SKM-1 treated with dmso at 0.1 percent for 144 hours (cell line): ENCODE results near the gene ANAPC16.
A peak's percentile ranks its signal among the peaks of the same experiment; 100 is the strongest.
"Not testable (repeated sequence)": the region's sequence is repeated elsewhere in the genome, so short reads cannot be mapped to it uniquely, and the experiment has no call there.

Source experiments
- DNase-seq: peaks from one replicate; lab custom pipeline; 2025; ENCODE audit not compliant: unreplicated experiment; lab: John Stamatoyannopoulos, UW

The ANAPC16 gene

DNA sequence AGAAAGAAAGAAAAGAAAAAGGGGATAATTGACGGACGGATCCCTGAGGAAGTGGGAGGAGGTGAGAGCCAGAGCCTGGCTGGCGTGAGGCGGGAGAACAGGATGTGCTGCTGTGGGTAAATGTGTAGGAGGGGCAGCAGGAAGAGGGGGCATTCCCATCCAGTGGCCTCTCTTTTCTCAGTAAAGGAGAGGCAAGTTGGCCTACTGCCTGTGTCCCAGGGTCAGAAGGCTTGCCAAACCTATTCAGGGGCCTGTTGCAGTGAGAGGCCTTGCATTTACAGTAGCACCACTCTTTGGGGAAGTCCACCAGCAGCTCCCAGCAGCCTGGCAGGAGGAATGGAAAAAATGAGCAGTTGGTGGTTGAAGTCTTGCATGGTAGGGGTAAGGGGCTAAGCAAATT is 26.9 kb downstream of the ANAPC16 start:
- peak; percentile 42 for DNase-seq

DNA sequence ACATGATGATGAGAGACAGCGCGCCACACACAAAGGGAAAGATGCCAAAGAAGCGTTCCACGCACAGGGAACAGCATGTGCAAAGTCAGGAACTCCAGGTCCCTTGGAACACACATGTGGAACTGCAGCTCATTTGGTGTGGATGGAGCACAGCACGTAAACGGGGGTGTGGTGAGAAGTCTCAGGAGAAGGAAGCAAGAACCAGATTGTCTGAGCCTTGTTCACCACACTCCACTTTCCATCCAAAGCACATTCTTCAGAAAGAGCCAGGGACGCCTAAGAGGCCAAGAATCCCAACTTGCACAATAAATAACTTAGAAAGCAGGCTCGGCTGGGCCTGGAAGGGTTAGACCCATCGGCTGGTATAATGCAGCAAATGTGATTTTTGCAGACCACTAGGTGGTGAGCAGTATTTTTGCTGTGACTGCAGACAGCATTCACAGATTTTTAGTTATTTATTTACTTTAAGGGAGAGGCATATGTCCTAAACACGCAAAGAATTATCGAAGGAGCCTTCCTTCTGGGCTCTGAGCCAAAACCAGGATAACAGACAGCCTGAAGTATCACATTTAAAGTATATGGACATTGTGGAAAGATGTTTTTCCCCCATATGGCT is 28.1 kb downstream of the ANAPC16 start:
- no peak for DNase-seq

DNA sequence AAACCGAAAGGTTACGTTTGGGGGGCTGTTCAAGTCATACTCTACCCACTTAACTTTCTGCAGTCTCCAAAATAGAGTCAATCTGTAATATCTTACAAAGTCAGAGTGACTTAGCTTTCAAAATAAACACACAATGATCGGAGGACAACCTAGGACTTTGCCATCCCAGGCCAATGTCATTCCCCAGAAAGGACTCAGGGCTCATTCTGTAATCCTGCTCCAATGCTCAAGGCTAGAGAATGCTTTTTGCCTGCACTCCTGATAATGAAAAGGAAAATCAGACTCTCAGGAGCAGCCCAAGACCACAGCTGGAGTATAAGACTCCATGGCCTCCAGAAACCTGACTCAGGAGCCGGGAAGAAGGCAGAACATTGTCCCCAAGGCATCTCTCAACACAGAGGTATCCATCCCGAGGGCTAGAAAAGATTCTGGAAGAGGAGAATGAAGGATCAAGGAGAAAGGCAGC is 28.8 kb downstream of the ANAPC16 start:
- no peak for DNase-seq

DNA sequence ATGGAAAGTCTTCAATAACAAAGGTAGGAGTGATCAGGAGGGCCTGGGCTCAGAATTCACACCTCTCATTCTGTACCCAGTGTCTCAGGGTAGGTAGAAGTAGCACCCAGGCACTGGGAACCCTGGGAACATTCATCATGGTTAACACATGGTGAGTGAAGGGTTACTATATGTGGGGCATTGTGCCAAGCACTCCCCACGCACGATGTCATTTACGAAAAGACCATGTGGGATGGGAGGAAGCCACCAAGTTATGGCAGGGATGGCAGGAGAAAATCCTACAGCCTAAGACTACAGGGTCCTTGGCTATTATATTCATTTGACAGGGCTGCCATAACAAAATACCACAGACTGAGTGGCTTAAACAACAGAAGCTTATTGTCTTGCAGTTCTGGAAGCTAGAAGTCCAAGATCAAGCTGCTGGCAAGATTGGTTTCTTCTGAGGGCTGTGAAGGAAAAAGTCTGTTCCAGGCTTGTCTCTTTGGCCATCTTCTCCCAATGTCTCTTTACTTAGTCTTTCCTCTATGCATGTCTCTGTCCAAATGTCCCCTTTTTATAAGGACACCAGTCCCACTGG is 30.2 kb downstream of the ANAPC16 start:
- no peak for DNase-seq

DNA sequence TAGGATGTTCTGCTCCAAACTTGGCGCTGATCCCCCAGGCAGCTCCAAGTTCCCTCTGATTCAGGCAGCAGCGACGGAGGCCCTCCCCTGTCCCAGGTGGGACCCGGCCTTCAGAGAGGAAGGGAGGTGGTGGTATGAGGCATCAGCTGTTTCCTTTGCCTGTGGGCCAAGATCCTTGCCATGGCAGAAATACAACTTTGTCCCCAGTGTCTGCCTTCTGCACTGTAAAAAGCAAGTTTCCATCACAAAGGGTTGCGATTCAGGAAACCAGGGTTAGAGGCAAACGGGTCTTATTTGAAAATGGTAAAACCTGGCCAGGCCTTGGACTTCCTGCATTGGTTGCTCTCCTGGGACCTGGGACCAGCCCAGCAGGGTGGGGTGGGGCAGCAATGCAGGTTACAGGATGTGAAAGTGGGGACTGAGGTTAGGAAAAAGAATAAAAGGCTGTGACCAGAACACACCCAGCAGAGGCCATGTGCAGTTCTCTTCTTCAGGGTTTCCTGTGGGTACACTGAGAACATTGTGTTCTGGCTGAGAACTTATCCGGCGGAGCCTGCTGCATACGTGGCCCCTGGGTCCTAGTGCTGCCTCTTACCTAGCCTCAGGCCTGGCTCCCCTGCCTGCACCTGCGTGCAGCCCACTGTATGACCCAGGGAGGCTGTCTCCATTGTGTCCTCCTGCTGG is 32.8 kb downstream of the ANAPC16 start:
- DNase-seq: peak; percentile 57

DNA sequence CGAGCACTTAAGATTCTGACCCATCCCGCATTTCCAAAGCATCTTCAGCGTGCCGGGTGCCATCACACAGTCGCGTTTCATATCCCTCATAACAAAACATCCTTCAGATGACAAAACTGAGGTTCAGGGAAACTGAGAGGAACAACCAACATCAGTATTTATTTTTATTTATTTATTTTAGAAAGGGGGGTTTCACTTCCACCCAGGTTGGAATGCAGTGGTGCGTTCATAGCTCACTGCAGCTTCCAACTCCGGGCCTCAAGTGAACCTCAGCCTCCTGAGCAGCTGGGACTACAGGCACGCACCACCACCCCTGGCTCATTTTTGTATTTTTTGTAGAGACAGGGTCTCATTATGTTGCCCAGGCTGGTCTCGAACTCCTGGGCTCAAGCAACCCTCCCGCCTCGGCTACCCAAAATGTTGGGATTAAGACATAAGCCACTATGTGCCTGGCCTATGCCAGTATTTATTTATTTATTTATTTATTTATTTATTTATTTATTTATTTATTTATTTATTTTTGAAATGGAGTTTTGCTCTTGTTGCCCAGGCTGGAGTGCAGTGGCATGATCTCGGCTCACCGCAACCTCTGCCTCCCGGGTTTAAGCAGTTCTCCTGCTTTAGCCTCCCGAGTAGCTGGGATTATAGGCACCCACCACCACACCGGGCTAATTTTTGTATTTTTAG is 33.5 kb downstream of the ANAPC16 start:
- not testable (repeated sequence) for DNase-seq

DNA sequence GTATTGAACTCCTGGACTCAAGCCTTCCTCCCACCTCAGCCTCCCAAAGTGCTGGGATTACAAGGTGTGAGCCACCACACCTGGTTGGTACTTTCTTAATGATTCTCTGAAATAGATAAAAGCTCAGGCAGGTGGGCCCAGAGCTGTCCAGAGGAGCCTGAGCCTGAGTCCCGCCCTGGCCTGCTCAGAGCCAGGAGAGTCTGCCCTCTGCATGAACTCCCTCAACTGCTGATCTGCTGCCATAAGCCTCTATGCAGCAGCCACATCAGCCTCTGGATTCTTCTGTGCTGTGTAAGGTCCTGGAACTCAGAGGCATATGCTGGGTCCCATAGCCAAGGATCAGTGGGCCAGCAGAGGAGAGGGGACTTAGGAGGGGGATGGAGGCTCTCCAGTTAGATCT is 34.9 kb downstream of the ANAPC16 start:
- no peak for DNase-seq

DNA sequence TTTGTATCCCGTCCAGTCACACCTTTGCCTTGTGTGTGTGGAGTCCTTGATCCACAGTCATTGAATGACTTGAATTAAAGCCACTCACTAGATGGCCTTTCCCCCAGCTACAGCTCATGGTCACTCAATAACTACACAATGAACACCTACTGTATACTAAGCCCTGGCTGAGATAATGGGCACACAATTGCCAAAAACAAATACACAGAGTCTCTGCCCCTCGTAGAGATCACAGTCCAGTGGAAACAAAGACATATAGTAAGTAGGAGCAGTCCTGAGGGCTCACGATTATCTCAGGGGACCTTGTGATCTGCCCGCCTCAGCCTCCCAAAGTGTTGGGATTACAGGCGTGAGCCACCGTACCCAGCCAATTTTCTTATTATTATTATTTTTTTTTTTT is 35.8 kb downstream of the ANAPC16 start:
- DNase-seq: no peak

DNA sequence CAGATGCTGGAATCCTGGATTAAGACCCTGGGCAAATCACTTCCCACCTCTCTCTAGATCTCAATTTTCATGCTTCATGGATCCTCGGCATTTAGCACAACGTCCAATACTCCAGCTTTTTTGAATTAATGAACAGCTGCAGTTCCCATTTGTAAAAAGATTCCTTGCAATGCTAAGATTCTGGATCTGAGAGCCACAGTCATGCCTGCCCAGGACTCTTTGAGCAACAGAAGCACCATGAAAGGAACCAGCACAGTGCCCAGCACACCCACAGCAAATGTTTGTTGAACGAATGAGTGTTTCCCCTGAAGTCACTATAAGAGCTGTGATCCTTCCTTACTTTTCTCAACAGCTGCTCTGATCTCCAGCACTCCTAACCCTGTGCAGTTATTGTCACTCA is 37.2 kb downstream of the ANAPC16 start:
- no peak for DNase-seq

DNA sequence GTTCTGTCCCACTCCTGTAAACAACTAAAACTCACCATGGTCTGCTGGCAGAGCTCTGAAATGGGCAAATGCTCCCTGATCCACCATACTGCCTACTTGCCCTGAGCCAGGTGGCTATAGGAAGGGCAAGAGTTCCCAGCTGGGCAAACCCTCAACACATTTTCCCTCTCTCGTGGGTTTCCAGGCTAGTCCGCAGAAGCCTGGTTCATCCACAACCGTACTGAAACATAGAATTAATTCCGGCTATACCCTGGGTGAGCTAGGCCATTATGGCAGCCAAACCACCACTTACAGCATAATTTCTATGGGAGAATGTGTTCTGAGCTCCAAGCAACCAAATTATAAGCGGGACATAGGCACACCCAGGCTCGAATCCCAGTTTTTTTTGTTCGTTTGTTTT is 37.8 kb downstream of the ANAPC16 start:
- no peak for DNase-seq

DNA sequence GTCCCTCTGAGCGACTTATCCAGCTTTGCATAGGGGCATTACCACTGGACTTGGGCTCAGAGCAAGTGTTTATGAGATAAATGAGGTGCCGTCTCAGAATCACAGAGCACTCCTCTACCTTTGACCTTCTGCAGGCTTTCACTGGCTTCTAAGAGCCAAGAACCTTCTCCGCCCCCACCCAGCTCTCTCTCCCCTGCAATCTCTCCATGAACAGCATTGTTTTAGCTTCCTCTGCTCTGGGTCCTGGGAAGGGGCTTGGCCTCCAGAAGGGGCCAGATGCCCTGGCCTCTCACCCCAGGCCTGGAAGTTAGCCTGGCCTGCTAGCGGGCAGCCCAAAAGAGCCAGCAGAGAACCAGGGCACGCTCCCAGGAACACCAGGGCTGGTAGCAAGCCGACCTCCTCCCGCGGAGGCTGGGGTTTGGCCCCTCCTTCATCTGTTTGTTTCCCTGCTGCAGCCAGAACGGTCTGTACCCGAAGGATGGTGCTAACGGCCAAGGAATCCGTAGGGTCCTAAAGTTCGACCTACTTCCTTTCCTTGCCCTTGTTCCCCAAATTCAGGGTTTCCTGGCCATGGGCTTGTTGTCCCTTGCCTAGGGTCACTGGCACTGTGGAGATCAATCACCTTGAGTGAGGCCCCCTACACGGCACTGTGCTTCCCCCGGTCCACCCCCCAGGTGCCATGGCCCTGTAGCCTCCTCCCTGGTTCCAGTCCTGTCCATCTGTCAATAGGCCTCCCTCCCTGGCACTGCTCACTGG is 39.2 kb downstream of the ANAPC16 start:
- peak; percentile 24 for DNase-seq

DNA sequence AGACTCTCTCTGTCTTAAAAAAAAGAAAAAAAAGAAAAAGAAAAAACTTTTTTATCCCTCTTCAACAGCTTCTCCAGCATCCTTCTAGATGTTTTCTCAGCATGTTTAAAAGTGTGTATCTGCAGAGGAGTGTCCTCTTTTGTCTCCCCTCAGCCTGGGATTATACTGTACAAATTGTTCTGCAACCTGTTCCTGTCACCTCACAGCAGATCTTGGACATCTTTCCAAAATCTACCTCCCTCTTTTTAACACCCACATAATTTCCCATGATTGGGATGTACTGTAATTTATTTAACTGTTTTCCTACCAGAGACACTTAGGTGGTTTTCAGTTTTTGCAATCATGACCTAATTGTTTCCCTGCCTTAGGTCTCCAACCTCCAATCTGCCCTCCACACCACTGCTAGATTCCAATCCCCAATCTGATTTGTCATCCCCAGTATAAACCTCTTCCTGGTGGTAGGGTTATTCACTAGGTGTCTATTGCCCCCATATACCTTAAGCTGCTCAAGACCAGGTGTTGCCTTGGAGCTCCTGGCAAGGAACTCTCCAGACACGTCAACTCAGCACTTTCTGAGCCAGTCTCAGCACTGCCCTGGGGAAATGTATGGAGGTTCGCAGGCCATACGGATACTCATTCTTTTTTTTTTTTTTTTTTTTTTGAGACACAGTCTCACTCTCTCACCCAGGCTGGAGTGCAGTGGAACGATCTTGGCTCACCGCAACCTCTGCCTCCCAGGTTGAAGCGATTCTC is 40.3 kb downstream of the ANAPC16 start:
- no peak for DNase-seq

DNA sequence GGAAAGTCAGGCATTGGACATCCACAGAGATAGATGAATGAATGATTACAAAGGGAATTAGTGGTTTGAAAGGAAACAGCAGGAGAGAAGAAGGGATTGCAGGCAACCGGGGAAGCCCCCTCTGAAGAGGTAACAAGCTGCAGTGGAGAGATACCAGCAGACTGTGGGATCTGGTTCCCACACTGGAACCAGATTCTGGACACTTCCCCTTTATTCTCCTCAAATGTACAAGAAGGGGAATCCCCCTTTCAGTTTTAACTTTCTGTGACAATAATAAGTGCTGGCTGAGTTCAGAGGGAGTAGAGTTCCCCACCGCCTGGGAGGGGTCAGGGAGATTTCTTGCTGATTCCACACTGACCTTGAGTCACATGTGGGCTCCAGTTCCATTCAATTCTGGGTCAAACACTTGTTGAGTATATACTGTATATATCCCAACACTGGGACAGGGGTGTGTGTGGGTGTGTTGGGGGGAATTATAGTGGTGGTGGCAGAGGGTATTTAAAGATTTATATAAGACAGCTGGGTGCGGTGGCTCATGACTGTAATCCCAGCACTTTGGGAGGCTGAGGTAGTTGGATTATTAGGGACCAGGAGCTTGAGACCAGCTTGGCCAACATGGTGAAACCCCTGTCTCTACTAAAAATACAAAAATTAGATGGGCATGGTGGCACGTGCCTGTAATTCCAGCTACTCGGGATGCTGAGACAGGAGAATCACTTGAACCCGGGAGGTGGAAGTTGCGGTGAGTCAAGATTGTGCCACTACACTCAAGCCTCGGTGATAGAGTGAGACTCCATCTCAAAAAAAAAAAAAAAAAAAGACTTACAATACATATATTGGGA is 41.5 kb downstream of the ANAPC16 start:
- DNase-seq: peak; percentile 60

DNA sequence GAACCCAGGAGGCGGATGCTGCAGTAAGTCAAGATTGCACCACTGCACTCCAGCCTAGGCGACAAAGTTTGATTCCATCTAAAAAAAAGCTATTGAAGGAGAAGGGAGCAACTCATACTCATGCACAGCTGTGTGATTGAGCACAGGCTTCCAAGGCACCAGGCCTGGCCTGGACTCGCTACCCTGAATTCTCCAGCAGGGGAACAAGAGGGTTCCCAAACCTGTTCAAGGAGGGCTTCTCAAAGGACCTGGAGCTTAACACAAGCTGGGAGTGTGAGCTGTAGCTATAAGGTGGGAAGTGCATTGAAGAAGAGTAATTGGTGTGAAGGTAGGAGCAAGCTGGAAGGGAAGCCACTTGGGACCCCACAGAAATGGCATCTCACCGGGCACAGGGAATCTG is 42.8 kb downstream of the ANAPC16 start:
- no peak for DNase-seq

DNA sequence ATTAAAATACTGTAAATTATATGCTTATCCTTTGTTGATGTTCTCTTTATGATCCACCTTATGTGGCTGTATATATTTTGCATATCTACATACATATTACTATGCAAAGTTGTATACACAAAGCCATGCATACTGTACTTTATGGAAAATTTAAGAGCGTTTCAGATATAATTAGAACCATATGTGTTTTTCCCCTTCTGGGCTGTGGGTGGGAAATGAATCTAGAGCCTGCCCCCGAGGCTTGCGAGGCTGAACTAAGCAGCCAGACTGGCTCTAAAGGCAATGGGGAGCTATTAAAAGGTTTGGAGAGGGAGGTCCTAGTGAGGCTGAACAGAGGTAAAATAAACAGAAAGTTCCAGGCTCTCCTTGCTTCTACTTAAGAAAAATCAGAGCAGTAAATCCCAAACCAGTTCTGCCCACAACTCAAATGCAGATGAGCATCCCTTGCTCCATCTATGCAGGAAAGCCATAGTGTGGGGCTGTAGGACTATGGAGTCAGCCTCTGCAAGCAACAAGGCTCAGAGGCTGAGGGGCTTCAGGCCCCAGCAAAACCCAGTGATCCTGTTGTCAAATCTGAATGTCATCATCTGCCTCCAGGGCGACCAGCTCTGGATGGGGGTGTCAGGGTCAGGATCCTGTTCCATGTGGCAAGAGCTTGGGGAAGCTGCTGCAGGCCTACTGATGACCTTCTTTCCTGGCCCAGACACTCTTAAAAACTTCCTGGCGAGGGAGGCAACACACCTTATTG is 43.9 kb downstream of the ANAPC16 start:
- no peak for DNase-seq

DNA sequence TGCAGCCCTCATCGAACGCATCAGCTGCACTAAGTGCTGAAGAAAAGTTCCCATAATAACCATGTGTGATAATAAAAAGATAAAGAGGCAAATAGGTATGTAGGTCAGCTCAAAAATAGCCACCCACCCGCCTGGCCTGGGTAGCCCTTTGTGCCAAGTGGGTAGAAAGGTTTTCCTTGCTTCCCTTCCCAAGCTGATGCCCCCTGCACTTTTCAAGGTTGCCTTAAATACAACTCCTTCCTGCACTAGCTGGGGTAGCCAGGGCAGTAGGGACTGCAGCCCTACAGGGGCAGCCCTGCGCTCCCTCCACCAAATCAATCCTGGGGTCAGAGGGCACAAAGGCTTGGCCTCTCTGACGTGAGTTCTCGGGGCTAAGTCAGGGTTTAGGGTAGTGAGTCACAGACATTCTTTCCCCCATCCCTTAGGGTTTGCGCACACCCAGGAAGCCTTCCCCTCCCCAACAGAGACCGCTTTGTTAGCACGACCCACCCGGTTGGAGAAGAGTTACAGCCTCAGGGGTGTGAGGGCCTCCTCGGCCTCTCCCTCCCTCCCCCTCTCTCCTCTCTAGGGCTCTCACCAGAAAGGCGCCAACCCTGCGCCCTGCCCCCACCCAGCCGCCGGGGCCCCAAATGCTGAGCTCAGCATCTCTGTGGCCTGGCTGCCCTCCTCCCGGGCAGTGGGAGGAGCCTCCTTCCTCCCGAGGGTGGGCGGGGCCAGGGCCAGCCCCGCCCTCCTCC is 44.6 kb downstream of the ANAPC16 start:
- peak; percentile 72 for DNase-seq

DNA sequence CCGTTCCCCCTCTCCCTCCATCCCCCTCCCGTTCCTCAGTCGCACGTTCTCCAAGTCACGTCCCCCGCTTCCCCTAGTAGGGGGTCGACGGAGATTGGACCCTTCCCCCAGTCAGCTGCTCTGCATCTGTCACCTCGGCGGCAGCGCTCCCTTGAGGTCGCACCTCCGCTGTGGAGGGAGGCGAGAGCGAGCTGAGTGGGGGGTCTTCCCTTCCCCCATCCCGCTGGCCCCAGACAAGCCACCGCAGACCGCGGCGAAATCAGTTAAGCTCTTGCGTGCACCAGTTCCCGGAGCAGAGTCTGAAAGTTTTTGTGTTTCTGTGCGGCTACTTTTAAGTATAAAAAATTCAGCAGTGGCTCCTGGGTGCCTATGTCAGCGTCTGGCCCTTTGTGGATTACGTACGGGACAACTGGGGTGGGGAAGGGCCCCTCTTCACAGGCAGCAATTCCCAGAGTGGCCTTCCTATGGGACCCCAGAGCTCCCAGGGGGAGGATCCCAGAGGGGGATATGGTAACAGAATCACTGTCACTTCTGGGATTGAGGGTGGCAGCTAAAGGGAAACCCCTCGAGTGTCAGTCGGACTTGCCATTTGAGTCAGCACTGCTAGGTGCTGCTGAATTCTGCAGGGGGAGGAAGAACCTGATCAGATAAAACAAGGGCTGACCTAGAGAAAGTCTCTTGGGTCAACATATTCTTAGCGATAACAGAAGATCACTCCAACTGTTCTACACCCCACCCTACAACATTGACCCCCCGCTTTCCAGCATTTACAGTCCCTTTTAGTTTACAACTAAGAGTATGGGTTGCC is 45.4 kb downstream of the ANAPC16 start:
- DNase-seq: peak; percentile 31
